ENCODE data around the gene KCNA2. TPM values are rescaled to one million over a fixed set of nuclear protein-coding genes. Genes with fewer than 3 reads are reported as not detected.
A peak's percentile ranks its signal among the peaks of the same experiment; 100 is the strongest.

The KCNA2 gene
- total RNA-seq, 1 donor, result not detected

- TF ChIP-seq CTCF (IDR thresholded peaks at IDR 0.05; ENCODE audit: insufficient read depth, low read depth, low read length), result peak; percentile 56
- peak; percentile 7 for DNase-seq (ENCODE audit: low read depth)
Measured at GRCh38 chr1:110554871-110555801, 51.0 kb downstream of the KCNA2 start.

DNA sequence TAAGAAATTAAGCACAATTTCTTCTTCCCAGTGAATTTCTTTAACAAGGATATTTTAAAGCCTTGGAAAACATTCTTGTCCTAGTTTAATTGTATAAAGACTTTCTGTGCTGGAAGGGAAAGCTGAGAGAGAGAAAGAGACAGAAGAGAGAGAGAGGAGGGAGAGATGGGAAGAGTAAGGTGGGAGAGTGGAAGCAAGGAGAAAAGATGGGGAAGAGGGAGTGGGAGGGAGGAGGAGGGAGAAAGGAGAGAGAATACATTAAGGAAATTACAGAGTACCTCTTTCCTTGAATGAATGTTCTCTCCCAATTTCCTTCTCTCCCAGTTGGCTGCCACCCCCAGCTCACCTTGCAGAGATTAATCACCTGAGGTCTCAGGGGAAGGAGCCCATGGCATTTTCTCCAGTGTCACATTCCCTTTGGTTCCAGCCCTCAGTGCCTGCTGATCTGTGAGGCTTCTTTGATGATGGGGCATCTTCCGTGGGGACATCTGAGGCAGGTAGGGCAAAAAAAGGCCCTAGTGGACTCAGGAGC is 54.8 kb downstream of the KCNA2 start:
- no peak for TF ChIP-seq CTCF (IDR thresholded peaks at IDR 0.05; ENCODE audit: insufficient read depth, low read depth, low read length)
- H3K4me3 ChIP-seq (ENCODE audit: low read depth, low read length), result no peak overlapping the region
- DNase-seq (ENCODE audit: low read depth), result no peak

More at GRCh38 chr1:110554871-110555801, 51.0 kb downstream of the KCNA2 start:
- H3K4me3 ChIP-seq (ENCODE audit: low read depth, low read length), result peak overlapping the region; percentile 33

DNA sequence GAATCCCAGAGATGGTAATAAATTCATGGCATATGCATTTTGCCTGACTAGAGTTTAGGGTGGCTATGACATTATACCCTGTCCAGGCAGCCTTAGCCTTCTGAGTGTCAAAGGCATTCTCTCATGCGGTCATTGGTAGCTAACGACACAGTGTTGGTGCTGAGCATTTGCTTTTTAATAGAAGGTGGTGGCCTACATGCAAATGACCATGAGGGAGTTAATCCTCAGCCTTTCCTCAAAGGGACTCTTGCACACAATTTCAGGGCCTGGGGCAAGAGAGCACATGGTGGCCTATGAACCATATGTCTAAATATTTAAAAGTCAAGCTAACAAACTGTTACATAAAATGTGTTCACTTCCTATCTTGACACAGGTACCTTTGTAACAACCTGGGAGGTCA is 56.3 kb downstream of the KCNA2 start:
- TF ChIP-seq CTCF (IDR thresholded peaks at IDR 0.05; ENCODE audit: insufficient read depth, low read depth, low read length), result no peak

GRCh38 chr1:110548381-110548780 is 57.8 kb downstream of the KCNA2 start:
- no peak for DNase-seq (ENCODE audit: low read depth)
- peak; percentile 56 for TF ChIP-seq CTCF (IDR thresholded peaks at IDR 0.05; ENCODE audit: insufficient read depth, low read depth, low read length)
- H3K4me3 ChIP-seq (ENCODE audit: low read depth, low read length), result no peak overlapping the region

More for the DNA sequence above, 56.3 kb downstream of the KCNA2 start:
- H3K4me3 ChIP-seq (ENCODE audit: low read depth, low read length), result no peak overlapping the region
- DNase-seq (ENCODE audit: low read depth), result no peak

- no peak for TF ChIP-seq CTCF (IDR thresholded peaks at IDR 0.05; ENCODE audit: insufficient read depth, low read depth, low read length)
- no peak for DNase-seq (ENCODE audit: low read depth)
- no peak overlapping the region for H3K4me3 ChIP-seq (ENCODE audit: low read depth, low read length)
Measured at GRCh38 chr1:110547017-110547416, 59.1 kb downstream of the KCNA2 start.

DNA sequence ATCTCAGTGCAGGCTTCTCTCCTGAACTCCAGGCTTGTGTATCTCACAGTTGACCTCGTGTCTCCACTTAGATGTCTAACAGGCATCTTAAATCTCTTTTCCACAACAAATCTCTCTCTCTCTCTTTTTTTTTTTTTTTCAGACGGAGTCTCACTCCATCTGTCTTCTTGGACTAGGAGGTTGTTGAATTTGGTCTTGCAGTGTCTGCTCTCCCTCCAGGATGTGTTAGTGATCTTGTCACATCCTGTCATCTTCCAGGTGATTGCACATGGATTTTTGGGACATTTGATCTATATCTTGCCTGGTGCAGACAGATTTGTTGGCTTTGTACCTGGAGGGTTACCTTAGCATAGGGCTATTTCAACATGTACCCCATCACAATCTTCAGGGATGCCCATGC is 60.7 kb downstream of the KCNA2 start:
- no peak overlapping the region for H3K4me3 ChIP-seq (ENCODE audit: low read depth, low read length)
- no peak for DNase-seq (ENCODE audit: low read depth)
- no peak for TF ChIP-seq CTCF (IDR thresholded peaks at IDR 0.05; ENCODE audit: insufficient read depth, low read depth, low read length)

Data from fibroblast of villous mesenchyme (primary cell).